ENCODE data around the gene CDKAL1.

CDKAL1 gene

GRCh38 chr6:20680697-20681165, 146.5 kb downstream of the CDKAL1 start:
- Histone ChIP-seq H3K27me3 (ENCODE audit: insufficient read depth, low read depth) (no peaks in the 10 kb centered on the region), H3K79me2 (ENCODE audit: insufficient read depth, low read depth) (no peaks in the 10 kb centered on the region; the same call in 1 of the 2 replicates), H3K4me1 (ENCODE audit: low read depth, poor library complexity, severe bottlenecking) (peaks cover 19% of the 10 kb centered on the region), H3K4me2 (peak overlapping the region; percentile 40), H3K9ac (no peak overlapping the region), H2AFZ (ENCODE audit: low read depth) (no peak overlapping the region), H3K36me3 (ENCODE audit: insufficient read depth) (no peaks in the 10 kb centered on the region), H4K20me1 (ENCODE audit: insufficient read depth) (no peaks in the 10 kb centered on the region), H3K27ac (peak overlapping the region; percentile 10; the same call in 1 of the 2 replicates), H3K4me3 (IDR thresholded peaks at IDR 0.05; ENCODE audit: insufficient read depth, low read depth, low read length) (no peak overlapping the region)
- no peak for TF ChIP-seq CTCF (conservative IDR thresholded peaks at IDR 0.05; ENCODE audit: low read depth, low read length)

GRCh38 chr6:20681243-20681684, 147.0 kb downstream of the CDKAL1 start:
- no peaks in the 10 kb centered on the region for H3K36me3 ChIP-seq (ENCODE audit: insufficient read depth)
- no peaks in the 10 kb centered on the region for H3K27me3 ChIP-seq (ENCODE audit: insufficient read depth, low read depth)
- H3K27ac ChIP-seq: no peak overlapping the region; the same call in 1 of the 2 replicates
- no peak for TF ChIP-seq CTCF (conservative IDR thresholded peaks at IDR 0.05; ENCODE audit: low read depth, low read length)
- no peak overlapping the region for H2AFZ ChIP-seq (ENCODE audit: low read depth)
- no peaks in the 10 kb centered on the region; the same call in 1 of the 2 replicates for H3K79me2 ChIP-seq (ENCODE audit: insufficient read depth, low read depth)
- no peaks in the 10 kb centered on the region for H4K20me1 ChIP-seq (ENCODE audit: insufficient read depth)
- peak overlapping the region; percentile 40 for H3K4me2 ChIP-seq
- H3K4me3 ChIP-seq (IDR thresholded peaks at IDR 0.05; ENCODE audit: insufficient read depth, low read depth, low read length): no peak overlapping the region
- peaks cover 19% of the 10 kb centered on the region for H3K4me1 ChIP-seq (ENCODE audit: low read depth, poor library complexity, severe bottlenecking)
- no peak overlapping the region for H3K9ac ChIP-seq

GRCh38 chr6:20684474-20684873, 150.2 kb downstream of the CDKAL1 start:
- no peak overlapping the region for H3K27ac ChIP-seq
- H3K9ac ChIP-seq: no peak overlapping the region
- TF ChIP-seq CTCF (conservative IDR thresholded peaks at IDR 0.05; ENCODE audit: low read depth, low read length): no peak
- peaks cover 9% of the 10 kb centered on the region; the same call in 1 of the 2 replicates for H3K79me2 ChIP-seq (ENCODE audit: insufficient read depth, low read depth)
- H3K4me2 ChIP-seq: no peak overlapping the region
- H3K36me3 ChIP-seq (ENCODE audit: insufficient read depth): no peaks in the 10 kb centered on the region
- H3K27me3 ChIP-seq (ENCODE audit: insufficient read depth, low read depth): no peaks in the 10 kb centered on the region
- H3K4me1 ChIP-seq (ENCODE audit: low read depth, poor library complexity, severe bottlenecking): peaks cover 47% of the 10 kb centered on the region
- no peak overlapping the region for H2AFZ ChIP-seq (ENCODE audit: low read depth)
- no peaks in the 10 kb centered on the region for H4K20me1 ChIP-seq (ENCODE audit: insufficient read depth)
- H3K4me3 ChIP-seq (IDR thresholded peaks at IDR 0.05; ENCODE audit: insufficient read depth, low read depth, low read length): no peak overlapping the region

GRCh38 chr6:20686142-20686541, 151.9 kb downstream of the CDKAL1 start:
- H3K4me2 ChIP-seq: no peak overlapping the region
- H4K20me1 ChIP-seq (ENCODE audit: insufficient read depth): no peaks in the 10 kb centered on the region
- H3K79me2 ChIP-seq (ENCODE audit: insufficient read depth, low read depth): peaks cover 16% of the 10 kb centered on the region
- H3K27me3 ChIP-seq (ENCODE audit: insufficient read depth, low read depth): no peaks in the 10 kb centered on the region
- H3K9ac ChIP-seq: no peak overlapping the region
- H3K4me1 ChIP-seq (ENCODE audit: low read depth, poor library complexity, severe bottlenecking): peaks cover 48% of the 10 kb centered on the region
- no peak overlapping the region for H3K27ac ChIP-seq
- H3K4me3 ChIP-seq (IDR thresholded peaks at IDR 0.05; ENCODE audit: insufficient read depth, low read depth, low read length): no peak overlapping the region
- no peak for TF ChIP-seq CTCF (conservative IDR thresholded peaks at IDR 0.05; ENCODE audit: low read depth, low read length)
- no peaks in the 10 kb centered on the region for H3K36me3 ChIP-seq (ENCODE audit: insufficient read depth)
- no peak overlapping the region for H2AFZ ChIP-seq (ENCODE audit: low read depth)
